ENCODE results near the gene CSRP1.

DNA sequence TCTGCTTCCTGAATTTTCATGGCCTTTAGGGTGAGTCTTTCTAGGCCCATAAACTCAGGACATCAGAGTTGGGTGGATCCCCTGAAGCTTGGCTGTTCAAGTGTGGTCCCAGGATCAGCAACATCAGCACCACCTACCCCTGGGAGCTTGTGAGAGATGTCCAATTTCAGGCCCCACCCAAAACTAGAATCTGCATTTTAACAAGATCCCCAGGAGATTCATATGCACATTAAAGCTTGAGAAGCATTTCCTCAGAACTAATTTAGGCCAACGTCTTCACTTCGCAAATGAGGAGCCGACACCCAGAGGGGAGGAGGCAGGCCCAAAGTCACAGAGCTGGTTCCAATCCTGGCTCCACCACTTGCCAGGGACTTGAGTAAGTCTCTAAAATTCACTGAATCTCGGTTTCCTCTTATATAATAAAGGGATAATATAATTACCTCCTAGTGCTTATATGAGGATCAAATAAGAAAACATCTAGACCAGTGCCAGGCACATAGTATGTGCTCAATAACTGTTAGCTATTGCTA lies 27.7 kb downstream of the CSRP1 start:
- TF ChIP-seq, protein P1, sequence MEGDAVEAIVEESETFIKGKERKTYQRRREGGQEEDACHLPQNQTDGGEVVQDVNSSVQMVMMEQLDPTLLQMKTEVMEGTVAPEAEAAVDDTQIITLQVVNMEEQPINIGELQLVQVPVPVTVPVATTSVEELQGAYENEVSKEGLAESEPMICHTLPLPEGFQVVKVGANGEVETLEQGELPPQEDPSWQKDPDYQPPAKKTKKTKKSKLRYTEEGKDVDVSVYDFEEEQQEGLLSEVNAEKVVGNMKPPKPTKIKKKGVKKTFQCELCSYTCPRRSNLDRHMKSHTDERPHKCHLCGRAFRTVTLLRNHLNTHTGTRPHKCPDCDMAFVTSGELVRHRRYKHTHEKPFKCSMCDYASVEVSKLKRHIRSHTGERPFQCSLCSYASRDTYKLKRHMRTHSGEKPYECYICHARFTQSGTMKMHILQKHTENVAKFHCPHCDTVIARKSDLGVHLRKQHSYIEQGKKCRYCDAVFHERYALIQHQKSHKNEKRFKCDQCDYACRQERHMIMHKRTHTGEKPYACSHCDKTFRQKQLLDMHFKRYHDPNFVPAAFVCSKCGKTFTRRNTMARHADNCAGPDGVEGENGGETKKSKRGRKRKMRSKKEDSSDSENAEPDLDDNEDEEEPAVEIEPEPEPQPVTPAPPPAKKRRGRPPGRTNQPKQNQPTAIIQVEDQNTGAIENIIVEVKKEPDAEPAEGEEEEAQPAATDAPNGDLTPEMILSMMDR (IDR thresholded peaks at IDR 0.05): no peak
- no peak for TF ChIP-seq SIN3A (IDR thresholded peaks at IDR 0.05; ENCODE audit: borderline replicate concordance, insufficient read depth, low read depth, low read length)
- TF ChIP-seq, protein P2, sequence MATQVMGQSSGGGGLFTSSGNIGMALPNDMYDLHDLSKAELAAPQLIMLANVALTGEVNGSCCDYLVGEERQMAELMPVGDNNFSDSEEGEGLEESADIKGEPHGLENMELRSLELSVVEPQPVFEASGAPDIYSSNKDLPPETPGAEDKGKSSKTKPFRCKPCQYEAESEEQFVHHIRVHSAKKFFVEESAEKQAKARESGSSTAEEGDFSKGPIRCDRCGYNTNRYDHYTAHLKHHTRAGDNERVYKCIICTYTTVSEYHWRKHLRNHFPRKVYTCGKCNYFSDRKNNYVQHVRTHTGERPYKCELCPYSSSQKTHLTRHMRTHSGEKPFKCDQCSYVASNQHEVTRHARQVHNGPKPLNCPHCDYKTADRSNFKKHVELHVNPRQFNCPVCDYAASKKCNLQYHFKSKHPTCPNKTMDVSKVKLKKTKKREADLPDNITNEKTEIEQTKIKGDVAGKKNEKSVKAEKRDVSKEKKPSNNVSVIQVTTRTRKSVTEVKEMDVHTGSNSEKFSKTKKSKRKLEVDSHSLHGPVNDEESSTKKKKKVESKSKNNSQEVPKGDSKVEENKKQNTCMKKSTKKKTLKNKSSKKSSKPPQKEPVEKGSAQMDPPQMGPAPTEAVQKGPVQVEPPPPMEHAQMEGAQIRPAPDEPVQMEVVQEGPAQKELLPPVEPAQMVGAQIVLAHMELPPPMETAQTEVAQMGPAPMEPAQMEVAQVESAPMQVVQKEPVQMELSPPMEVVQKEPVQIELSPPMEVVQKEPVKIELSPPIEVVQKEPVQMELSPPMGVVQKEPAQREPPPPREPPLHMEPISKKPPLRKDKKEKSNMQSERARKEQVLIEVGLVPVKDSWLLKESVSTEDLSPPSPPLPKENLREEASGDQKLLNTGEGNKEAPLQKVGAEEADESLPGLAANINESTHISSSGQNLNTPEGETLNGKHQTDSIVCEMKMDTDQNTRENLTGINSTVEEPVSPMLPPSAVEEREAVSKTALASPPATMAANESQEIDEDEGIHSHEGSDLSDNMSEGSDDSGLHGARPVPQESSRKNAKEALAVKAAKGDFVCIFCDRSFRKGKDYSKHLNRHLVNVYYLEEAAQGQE (IDR thresholded peaks at IDR 0.05; ENCODE audit: insufficient read depth in 1 of 2, low read depth in 2 of 2, low read length in 1 of 2): no peak

Data from Panc1 (cell line).